ENCODE results near the gene ADGRG4.

GRCh38 chrX:136453114-136453513 lies 152.4 kb downstream of the ADGRG4 start:
- TF ChIP-seq JUND (IDR thresholded peaks at IDR 0.05) (no peak), POLR2AphosphoS5 (IDR thresholded peaks at IDR 0.05; ENCODE audit: low read depth, low read length) (no peak)

All from SK-N-SH (cell line).